Omental fat pad (tissue), 4 donors: ENCODE data around the gene RBM28. TPM values are rescaled to one million over a fixed set of nuclear protein-coding genes. Genes with fewer than 3 reads are reported as not detected.

ENCODE experiments used
- ATAC-seq: fragments of 150-250 bp; one replicate; pipeline ENCODE4 v1.9.1; 2016; ENCODE audit warnings: mild to moderate bottlenecking, moderate library complexity; ENCODE audit not compliant: low FRiP score
- DNase-seq: peaks from one replicate; pipeline ENCODE4 v3.0.0-alpha.2; 2019; ENCODE audit warnings: low spot score
- total RNA-seq, 4 donors: library from RNA; depleted of rRNA; stranded (reverse); fragments of >200 nt; gene quantifications; one replicate each; pipeline ENCODE4 v1.1.0, GENCODE V29; 2016
- TF ChIP-seq, protein P1 (sequence below), 3 donors: fragments of 450-650 bp; IDR thresholded peaks; one replicate each; pipeline ENCODE4 v1.5.1; 2016 to 2017; ENCODE audit warnings: antibody characterized with exemption in 3 of 3, mild to moderate bottlenecking in 3 of 3, moderate library complexity in 2 of 3

RBM28 gene
- total RNA-seq, 4 donors from 2014 or later, result 21.5 to 79.0 (median 29.5) TPM

DNA sequence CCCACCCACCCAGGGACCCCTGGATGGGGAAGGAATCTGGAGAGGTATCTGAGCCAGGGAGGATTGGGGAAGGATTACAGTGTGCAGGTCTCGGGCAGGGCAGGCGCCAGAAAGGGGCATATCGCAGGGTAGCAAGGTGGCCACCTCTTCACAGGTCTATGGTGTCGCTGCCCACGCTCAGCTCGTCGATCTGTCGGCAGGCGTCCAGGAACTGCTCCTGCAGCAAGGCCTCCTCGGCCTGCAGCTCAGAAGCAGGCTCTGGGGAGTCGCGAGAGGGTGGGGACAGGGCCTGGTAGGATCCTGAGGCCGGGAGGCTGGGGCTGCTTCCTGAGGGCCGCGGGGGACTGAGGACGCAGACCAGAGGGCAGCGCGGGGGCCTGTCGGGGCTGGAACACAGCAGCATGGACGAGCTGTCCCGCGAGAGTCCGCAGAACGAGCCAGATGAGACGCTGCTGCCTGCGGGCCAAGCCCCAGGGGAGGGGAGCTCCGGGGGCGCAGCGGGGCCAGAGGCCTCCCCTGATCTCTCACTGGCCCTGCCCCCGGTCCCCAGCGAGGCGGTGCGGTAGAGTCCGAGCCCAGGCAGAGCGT is 7.1 kb upstream of the RBM28 start:
- TF ChIP-seq, protein P1, sequence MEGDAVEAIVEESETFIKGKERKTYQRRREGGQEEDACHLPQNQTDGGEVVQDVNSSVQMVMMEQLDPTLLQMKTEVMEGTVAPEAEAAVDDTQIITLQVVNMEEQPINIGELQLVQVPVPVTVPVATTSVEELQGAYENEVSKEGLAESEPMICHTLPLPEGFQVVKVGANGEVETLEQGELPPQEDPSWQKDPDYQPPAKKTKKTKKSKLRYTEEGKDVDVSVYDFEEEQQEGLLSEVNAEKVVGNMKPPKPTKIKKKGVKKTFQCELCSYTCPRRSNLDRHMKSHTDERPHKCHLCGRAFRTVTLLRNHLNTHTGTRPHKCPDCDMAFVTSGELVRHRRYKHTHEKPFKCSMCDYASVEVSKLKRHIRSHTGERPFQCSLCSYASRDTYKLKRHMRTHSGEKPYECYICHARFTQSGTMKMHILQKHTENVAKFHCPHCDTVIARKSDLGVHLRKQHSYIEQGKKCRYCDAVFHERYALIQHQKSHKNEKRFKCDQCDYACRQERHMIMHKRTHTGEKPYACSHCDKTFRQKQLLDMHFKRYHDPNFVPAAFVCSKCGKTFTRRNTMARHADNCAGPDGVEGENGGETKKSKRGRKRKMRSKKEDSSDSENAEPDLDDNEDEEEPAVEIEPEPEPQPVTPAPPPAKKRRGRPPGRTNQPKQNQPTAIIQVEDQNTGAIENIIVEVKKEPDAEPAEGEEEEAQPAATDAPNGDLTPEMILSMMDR (IDR thresholded peaks at IDR 0.05), result no peak
- ATAC-seq (no peak), DNase-seq (no peak)

- ATAC-seq (no peak), DNase-seq (no peak)
- TF ChIP-seq, protein P1 (IDR thresholded peaks at IDR 0.05), result no peak
Measured at GRCh38 chr7:128349466-128349825, 5.7 kb upstream of the RBM28 start.

DNA sequence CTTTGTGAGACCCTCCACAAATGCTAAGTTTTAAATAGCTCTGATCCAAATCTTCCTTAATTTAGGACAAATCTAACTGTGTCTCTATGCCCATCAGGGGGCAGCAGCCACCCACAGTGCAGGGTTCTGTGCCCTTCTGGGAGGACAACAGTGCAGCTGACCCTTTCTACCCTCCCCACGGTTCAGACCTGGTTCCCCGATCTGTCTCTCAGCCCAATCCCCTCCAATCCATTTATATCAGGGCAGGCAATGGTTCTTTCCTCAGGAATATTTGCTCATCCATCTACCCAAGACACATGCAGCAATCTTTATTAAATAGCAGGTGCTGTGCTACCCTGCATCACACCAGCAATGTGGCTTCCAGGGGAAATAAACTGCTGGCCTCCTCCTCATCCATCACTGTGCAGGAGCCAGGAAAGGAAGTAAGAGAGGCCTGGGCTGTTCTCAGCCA is 4.0 kb upstream of the RBM28 start:
- ATAC-seq, result no peak
- no peak for DNase-seq
- TF ChIP-seq, protein P1 (IDR thresholded peaks at IDR 0.05), result peak in 1 of 3 donors; percentile 11

- DNase-seq, result no peak
- TF ChIP-seq, protein P1 (IDR thresholded peaks at IDR 0.05), result no peak
- no peak for ATAC-seq
Measured at GRCh38 chr7:128344431-128344774, 695 bp upstream of the RBM28 start.

DNA sequence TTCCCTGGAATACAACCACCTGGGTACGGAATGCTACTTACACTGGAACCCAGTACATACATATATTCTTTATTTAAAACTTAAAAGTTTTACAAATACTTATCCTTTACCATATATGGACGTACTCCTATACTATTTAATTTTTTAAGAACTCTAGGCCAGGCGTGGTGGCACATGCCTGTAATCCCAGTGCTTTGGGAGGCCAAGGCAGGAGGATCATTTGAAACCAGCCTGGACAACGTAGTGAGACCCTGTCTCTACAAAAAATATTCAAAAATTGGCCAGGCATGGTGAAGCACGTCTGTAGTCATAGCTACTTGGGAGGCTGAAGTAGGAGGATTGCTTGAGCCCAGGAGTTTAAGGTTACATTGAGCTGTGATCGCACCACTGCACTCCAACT is 2.0 kb downstream of the RBM28 start:
- DNase-seq, result no peak
- TF ChIP-seq, protein P1 (IDR thresholded peaks at IDR 0.05), result no peak
- no peak for ATAC-seq

DNA sequence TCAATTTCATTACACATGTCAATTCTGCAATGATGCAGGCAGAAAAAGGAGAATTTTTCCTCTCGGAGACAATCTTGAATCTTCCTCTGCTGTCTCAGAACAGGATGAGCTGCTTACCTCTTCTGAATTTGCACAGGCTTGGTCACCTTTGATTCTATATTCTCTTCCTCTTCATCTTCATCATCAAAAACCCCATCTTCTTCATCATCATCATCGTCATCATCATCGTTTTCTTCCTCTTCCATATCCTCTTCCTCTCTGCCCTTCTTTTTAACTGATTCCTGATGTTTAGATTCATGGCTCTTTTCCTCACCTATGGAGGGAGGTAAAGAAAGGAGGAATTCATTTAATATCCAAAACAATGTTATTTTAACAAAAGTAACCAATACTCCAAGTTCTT is 8.0 kb downstream of the RBM28 start:
- no peak for DNase-seq
- TF ChIP-seq, protein P1 (IDR thresholded peaks at IDR 0.05), result no peak
- no peak for ATAC-seq

GRCh38 chr7:128324368-128324680 is 19.4 kb downstream of the RBM28 start:
- DNase-seq (no peak), ATAC-seq (no peak)
- TF ChIP-seq, protein P1 (IDR thresholded peaks at IDR 0.05), result no peak
